H1 (cell line): ENCODE data around the gene BRD8. TPM values are rescaled to one million over a fixed set of nuclear protein-coding genes. Genes with fewer than 3 reads are reported as not detected.

ENCODE experiments used
- CTCF ChIA-PET: fragments of 300-600 bp; sonication (Branson Sonifier 250); formaldehyde crosslinking; loops from one replicate; lab custom pipeline; 2021; ENCODE audit not compliant: partially characterized antibody; lab: Charles Lee
- POLR2A ChIA-PET: fragments of 300-600 bp; sonication (Branson Sonifier 250); formaldehyde crosslinking; loops from one replicate; lab custom pipeline; 2021; ENCODE audit warnings: inconsistent platforms; ENCODE audit not compliant: partially characterized antibody; lab: Charles Lee
- DNase-seq, 2 experiments: peaks; one replicate each; pipeline versions ENCODE4 v3.0.0 to v3.0.0-alpha.2; 2010 to 2022; ENCODE audit warnings: low spot score in 2 of 2, low read depth in 1 of 2, mixed read lengths in 1 of 2
- FAIRE-seq: peaks from 2 replicates; lab custom pipeline; 2011; peaks lifted over from hg19 to GRCh38; lab: Jason Lieb, UNC
- H2AFZ ChIP-seq: 2 replicates; pipeline ENCODE4 v1.8.1; 2012; ENCODE audit warnings: low read length, inconsistent platforms
- H2AK5ac ChIP-seq: 2 replicates; pipeline ENCODE4 v1.6.1; 2013; ENCODE audit warnings: low read depth, low read length
- H2BK120ac ChIP-seq: replicated peaks from 2 replicates; pipeline ENCODE3; 2013; ENCODE audit warnings: low read depth, low read length, inconsistent platforms
- H2BK12ac ChIP-seq: 2 replicates; pipeline ENCODE4 v1.6.1; 2013; ENCODE audit warnings: low read depth, low read length
- H2BK15ac ChIP-seq: 2 replicates; pipeline ENCODE4 v1.6.1; 2013; ENCODE audit warnings: low read length
- H2BK20ac ChIP-seq: 2 replicates; pipeline ENCODE4 v1.6.1; 2013; ENCODE audit warnings: low read length
- H2BK5ac ChIP-seq: 2 replicates; pipeline ENCODE4 v1.6.1; 2013; ENCODE audit warnings: low read depth, low read length
- H3K14ac ChIP-seq: 2 replicates; pipeline ENCODE4 v1.6.1; 2013; ENCODE audit warnings: inconsistent platforms; ENCODE audit not compliant: insufficient read length
- H3K18ac ChIP-seq: 2 replicates; pipeline ENCODE4 v1.6.1; 2013; ENCODE audit warnings: low read length; ENCODE audit errors: extremely low read depth
- H3K23ac ChIP-seq: 2 replicates; pipeline ENCODE4 v1.6.1; 2013; ENCODE audit warnings: inconsistent platforms; ENCODE audit not compliant: insufficient read length
- H3K23me2 ChIP-seq: 2 replicates; pipeline ENCODE4 v1.6.1; 2013; ENCODE audit warnings: low read depth, low read length
- H3K27ac ChIP-seq: 2 replicates; pipeline ENCODE4 v1.6.1; 2011; ENCODE audit warnings: low read depth, low read length, inconsistent platforms
- H3K27me3 ChIP-seq, 4 experiments: replicated peaks in 1 of 4; 1 replicate in 1 of 4; 2 replicates in 3 of 4; pipeline versions ENCODE4 v1.6.1 to v1.8.1; 2011 to 2013; ENCODE audit warnings: low read length in 3 of 4, mild to moderate bottlenecking in 3 of 4, inconsistent platforms in 2 of 4, mixed read lengths in 2 of 4, moderate library complexity in 1 of 4; ENCODE audit not compliant: control insufficient read depth in 3 of 4, insufficient read depth in 3 of 4; ENCODE audit errors: extremely low read depth in 1 of 4
- H3K36me3 ChIP-seq, 4 experiments: 2 replicates each; pipeline versions ENCODE4 v1.6.1 to v1.8.1; 2011 to 2013; ENCODE audit warnings: mild to moderate bottlenecking in 4 of 4, low read length in 3 of 4, moderate library complexity in 2 of 4, control low read depth in 1 of 4, inconsistent platforms in 1 of 4; ENCODE audit not compliant: insufficient read depth in 4 of 4, control insufficient read depth in 2 of 4
- H3K4ac ChIP-seq: replicated peaks from 2 replicates; pipeline ENCODE3; 2013; ENCODE audit warnings: low read length, low read depth, mixed read lengths, inconsistent platforms; ENCODE audit not compliant: insufficient read length
- H3K4me1 ChIP-seq, 4 experiments: replicated peaks in 1 of 4; 1 replicate in 1 of 4; 2 replicates in 3 of 4; pipeline versions ENCODE4 v1.6.1 to v1.8.1; 2011 to 2013; ENCODE audit warnings: low read length in 3 of 4, inconsistent platforms in 2 of 4, mixed read lengths in 1 of 4; ENCODE audit not compliant: insufficient read depth in 4 of 4, control insufficient read depth in 3 of 4
- H3K4me2 ChIP-seq, 2 experiments: 2 replicates each; pipeline versions ENCODE4 v1.6.1 to v1.8.1; 2011 to 2013; ENCODE audit warnings: low read depth in 2 of 2, low read length in 2 of 2, control low read depth in 1 of 2, inconsistent platforms in 1 of 2, mild to moderate bottlenecking in 1 of 2; ENCODE audit not compliant: insufficient read depth in 1 of 2
- H3K4me3 ChIP-seq, 4 experiments: fragments of 200-600, 300-600 bp in 1 of 4; sonication (generic), shearing (Covaris generic), sonication (Bioruptor Twin) in 1 of 4; 2 replicates each; pipeline versions ENCODE4 v1.5.1 to v1.8.1; 2011 to 2016; ENCODE audit warnings: low read length in 4 of 4, low read depth in 3 of 4, control low read depth in 2 of 4, inconsistent platforms in 2 of 4, mild to moderate bottlenecking in 2 of 4, mixed read lengths in 1 of 4, moderate library complexity in 1 of 4; ENCODE audit not compliant: insufficient read depth in 2 of 4; ENCODE audit errors: extremely low read depth in 1 of 4
- H3K56ac ChIP-seq: replicated peaks from 2 replicates; pipeline ENCODE3; 2013; ENCODE audit warnings: low read depth, mild to moderate bottlenecking, mixed read lengths, low read length, inconsistent platforms; ENCODE audit not compliant: insufficient read length
- H3K79me1 ChIP-seq: 2 replicates; pipeline ENCODE4 v1.6.1; 2013; ENCODE audit warnings: low read depth, low read length, control low read depth
- H3K79me2 ChIP-seq, 2 experiments: 2 replicates each; pipeline versions ENCODE4 v1.6.1 to v1.8.1; 2012 to 2013; ENCODE audit warnings: low read length in 2 of 2, mild to moderate bottlenecking in 2 of 2, inconsistent platforms in 1 of 2; ENCODE audit not compliant: insufficient read depth in 2 of 2, control insufficient read depth in 1 of 2
- H3K9ac ChIP-seq, 4 experiments: replicated peaks in 1 of 4; 1 replicate in 1 of 4; 2 replicates in 3 of 4; pipeline versions ENCODE4 v1.6.1 to v1.8.1; 2011 to 2013; ENCODE audit warnings: low read depth in 3 of 4, low read length in 3 of 4, control low read depth in 2 of 4, mild to moderate bottlenecking in 2 of 4, moderate library complexity in 2 of 4, inconsistent platforms in 1 of 4; ENCODE audit errors: extremely low read depth in 1 of 4
- H3K9me3 ChIP-seq, 2 experiments: 2 replicates each; pipeline versions ENCODE4 v1.6.1 to v1.8.1; 2012 to 2013; ENCODE audit warnings: mild to moderate bottlenecking in 2 of 2, moderate library complexity in 2 of 2, control low read depth in 1 of 2, inconsistent platforms in 1 of 2, low read depth in 1 of 2, low read length in 1 of 2, mixed read lengths in 1 of 2; ENCODE audit not compliant: insufficient read depth in 2 of 2
- H4K20me1 ChIP-seq, 2 experiments: replicated peaks in 1 of 2; 2 replicates each; pipeline versions ENCODE3 to v1.8.1; 2011 to 2013; ENCODE audit warnings: inconsistent platforms in 2 of 2, low read length in 2 of 2, mild to moderate bottlenecking in 1 of 2; ENCODE audit not compliant: insufficient read depth in 2 of 2, control insufficient read depth in 1 of 2
- H4K5ac ChIP-seq: 2 replicates; pipeline ENCODE4 v1.6.1; 2013; ENCODE audit warnings: low read length, low read depth, mixed read lengths, inconsistent platforms; ENCODE audit not compliant: insufficient read length
- H4K8ac ChIP-seq: 2 replicates; pipeline ENCODE4 v1.8.0; 2013; ENCODE audit warnings: mild to moderate bottlenecking, moderate library complexity, low read length, inconsistent platforms; ENCODE audit not compliant: insufficient read depth; ENCODE audit errors: extremely low read depth
- H4K91ac ChIP-seq: replicated peaks from 2 replicates; pipeline ENCODE3; 2013; ENCODE audit warnings: low read length, mixed read lengths, inconsistent platforms; ENCODE audit not compliant: insufficient read length
- ATF3 ChIP-seq: IDR thresholded peaks from 2 replicates; pipeline ENCODE4 v1.6.1; 2011; ENCODE audit warnings: low read depth, mild to moderate bottlenecking, low read length; ENCODE audit not compliant: insufficient read depth
- BACH1 ChIP-seq: IDR thresholded peaks from 2 replicates; pipeline ENCODE4 v1.6.1; 2012; ENCODE audit warnings: low read length, improper control_type of control experiment
- CBX5 ChIP-seq: fragments of 300-800, 300-1000 bp; sonication (generic); IDR thresholded peaks from 2 replicates; pipeline ENCODE4 v1.7.1; 2016; ENCODE audit warnings: antibody characterized with exemption, low read length, low read depth
- CTCF ChIP-seq, 3 experiments: IDR thresholded peaks; 1 replicate in 2 of 3; 2 replicates in 1 of 3; pipeline versions ENCODE4 v1.5.1 to v1.6.1; 2011; ENCODE audit warnings: low read length in 3 of 3, mild to moderate bottlenecking in 3 of 3, inconsistent platforms in 2 of 3, low read depth in 1 of 3, moderate library complexity in 1 of 3; ENCODE audit not compliant: insufficient read depth in 1 of 3; ENCODE audit errors: control extremely low read depth in 1 of 3
- EZH2 ChIP-seq: fragments of 200-600 bp; sonication (generic); IDR thresholded peaks from 2 replicates; pipeline ENCODE4 v1.7.1; 2012; ENCODE audit warnings: low read depth, mild to moderate bottlenecking, moderate library complexity, low read length, inconsistent platforms; ENCODE audit not compliant: severe bottlenecking
- GABPA ChIP-seq: IDR thresholded peaks from 2 replicates; pipeline ENCODE4 v1.6.1; 2011; ENCODE audit warnings: mild to moderate bottlenecking, low read length, moderate library complexity, borderline replicate concordance; ENCODE audit not compliant: insufficient read depth
- GTF2F1 ChIP-seq: IDR thresholded peaks from 2 replicates; pipeline ENCODE4 v1.6.1; 2012; ENCODE audit warnings: low read depth, low read length, improper control_type of control experiment, borderline replicate concordance
- HDAC2 ChIP-seq, 2 experiments: fragments of 300-600 bp in 1 of 2; sonication (generic) in 1 of 2; IDR thresholded peaks; 2 replicates each; pipeline ENCODE4 v1.6.1; 2011 to 2012; ENCODE audit warnings: low read depth in 2 of 2, low read length in 2 of 2, mild to moderate bottlenecking in 2 of 2, moderate library complexity in 2 of 2, borderline replicate concordance in 1 of 2, inconsistent platforms in 1 of 2
- SP4 ChIP-seq: IDR thresholded peaks from 2 replicates; pipeline ENCODE4 v1.6.1; 2012; ENCODE audit warnings: low read length, inconsistent platforms
- TEAD4 ChIP-seq: IDR thresholded peaks from 2 replicates; pipeline ENCODE4 v1.6.1; 2012; ENCODE audit warnings: low read depth, low read length, inconsistent platforms, mixed read lengths
- WGBS, 2 experiments: shearing (Covaris generic) in 1 of 2; methylation state at CpG; one replicate each; pipeline versions ENCODE4 v1.1.6 to v1.1.7; 2013 to 2015; ENCODE audit warnings: low lambda C conversion rate in 2 of 2, mixed read lengths in 2 of 2, inconsistent platforms in 1 of 2, low coverage in 1 of 2, missing lambda C conversion rate in 1 of 2; ENCODE audit not compliant: insufficient replicate concordance in 2 of 2, insufficient coverage in 1 of 2, insufficient read length in 1 of 2; ENCODE audit errors: extremely low coverage in 1 of 2, missing lambda C conversion rate in 1 of 2; 5-methylcytosine and 5-hydroxymethylcytosine counted together
- polyA plus RNA-seq, 7 experiments: library from polyadenylated mRNA; depleted of rRNA in 3 of 7; stranded (reverse) in 5 of 7; unstranded in 2 of 7; fragments of >200 nt in 5 of 7; fragments of 200-250 nt in 2 of 7; gene quantifications; 1 replicate in 5 of 7; 2 replicates in 1 of 7; 4 replicates in 1 of 7; pipeline versions ENCODE4 v1.2.1 to v1.2.3, GENCODE V29; 2011 to 2013; ENCODE audit warnings: missing spikeins in 2 of 7, mixed read lengths in 2 of 7
- total RNA-seq: library from RNA; stranded (reverse); fragmentation: NEBNext Ultra II Directional; extraction: Animal tissue kit (Norgen Biotek cat#: 25700); gene quantifications from 2 replicates; pipeline ENCODE4 v1.2.1, GENCODE V29; 2021

Gene BRD8
- total and polyA plus RNA-seq, 2 of the 8 experiments (the other 6 are each of a cell fraction or from before 2014, with no cell fraction given), result 37.8 to 75.8 TPM

- Histone ChIP-seq H3K18ac (no peak overlapping the region), H3K23me2 (no peaks in the 10 kb centered on the region), H3K4me1 (no peaks in the 10 kb centered on the region), H2AK5ac (no peak overlapping the region), H2BK15ac (no peak overlapping the region), H4K20me1 (peaks cover 0 to 2% of the 10 kb centered on the region in 2 experiments), H3K4me2 (no peak overlapping the region), H3K79me1 (0 out of 2 replicates have a peak, but pooled peaks cover 2% of the 10 kb centered on the region), H3K4ac (no peak overlapping the region), H3K9me3 (no peaks in the 10 kb centered on the region), H3K9ac (no peak overlapping the region), H3K23ac (no peak overlapping the region), H3K27ac (no peak overlapping the region), H2AFZ (no peak overlapping the region), H4K8ac (no peak overlapping the region), H2BK5ac (no peak overlapping the region), H2BK12ac (no peak overlapping the region), H3K56ac (no peak overlapping the region), H4K5ac (no peak overlapping the region), H2BK120ac (no peak overlapping the region), H4K91ac (no peak overlapping the region), H3K14ac (no peak overlapping the region), H3K27me3 (no peaks in the 10 kb centered on the region), H3K79me2 (peaks cover 0 to 2% of the 10 kb centered on the region in 2 experiments; a peak in 1 of 4 replicates), H3K36me3 (peaks cover 51 to 97% (median 89%) of the 10 kb centered on the region in 4 experiments), H2BK20ac (no peak overlapping the region), H3K4me3 (no peak overlapping the region)
- WGBS, 2 experiments, result 88% methylated on average over 2 of the region's 2 CpGs; no CpG with 5 or more reads in 1 of the 2 experiments
- FAIRE-seq (no peak), DNase-seq (no peak)
- ChIA-PET POLR2A (interaction anchor here (0.9 to 4.6 kb wide), 5 partner anchors 8 to 206 kb away, joined by 3 to 37 read pairs (median 8); partner anchors contain the start of genes BRD8 and KIF20A), CTCF (interaction anchor here (1.2 kb wide), 1 partner anchor 97 kb away, joined by 4 read pairs; no protein-coding TSS in a partner anchor)
- TF ChIP-seq GABPA (no peak), GTF2F1 (no peak), SP4 (no peak), BACH1 (no peak), ATF3 (no peak), EZH2 (no peak), CTCF (IDR thresholded peaks at IDR 0.05; ENCODE audit: control extremely low read depth in 1 of 3, insufficient read depth in 1 of 3, low read depth in 1 of 3, low read length in 3 of 3) (no peak), CBX5 (no peak), TEAD4 (no peak), HDAC2 (IDR thresholded peaks at IDR 0.05; ENCODE audit: borderline replicate concordance in 1 of 2, low read depth in 2 of 2, low read length in 2 of 2) (no peak)
Observed at GRCh38 chr5:138186002-138186447, 7.6 kb upstream of the BRD8 start.
